B cell (primary cell): ENCODE results near the gene ODF4.

Experiments used
- EZH2 ChIP-seq: IDR thresholded peaks from 2 replicates; pipeline ENCODE4 v1.6.1; 2012; ENCODE audit warnings: borderline replicate concordance, low read depth, mild to moderate bottlenecking, moderate library complexity, low read length; ENCODE audit not compliant: insufficient read depth, poor library complexity, severe bottlenecking
- TF ChIP-seq, protein P1 (sequence below): fragments of 200-600 bp; IDR thresholded peaks from one replicate; pipeline ENCODE4 v1.8.0; 2022; ENCODE audit warnings: antibody characterized with exemption, mild to moderate bottlenecking

GRCh38 chr17:8322061-8322460, 17.6 kb upstream of the ODF4 start:
- TF ChIP-seq EZH2: no peak
- TF ChIP-seq, protein P1, sequence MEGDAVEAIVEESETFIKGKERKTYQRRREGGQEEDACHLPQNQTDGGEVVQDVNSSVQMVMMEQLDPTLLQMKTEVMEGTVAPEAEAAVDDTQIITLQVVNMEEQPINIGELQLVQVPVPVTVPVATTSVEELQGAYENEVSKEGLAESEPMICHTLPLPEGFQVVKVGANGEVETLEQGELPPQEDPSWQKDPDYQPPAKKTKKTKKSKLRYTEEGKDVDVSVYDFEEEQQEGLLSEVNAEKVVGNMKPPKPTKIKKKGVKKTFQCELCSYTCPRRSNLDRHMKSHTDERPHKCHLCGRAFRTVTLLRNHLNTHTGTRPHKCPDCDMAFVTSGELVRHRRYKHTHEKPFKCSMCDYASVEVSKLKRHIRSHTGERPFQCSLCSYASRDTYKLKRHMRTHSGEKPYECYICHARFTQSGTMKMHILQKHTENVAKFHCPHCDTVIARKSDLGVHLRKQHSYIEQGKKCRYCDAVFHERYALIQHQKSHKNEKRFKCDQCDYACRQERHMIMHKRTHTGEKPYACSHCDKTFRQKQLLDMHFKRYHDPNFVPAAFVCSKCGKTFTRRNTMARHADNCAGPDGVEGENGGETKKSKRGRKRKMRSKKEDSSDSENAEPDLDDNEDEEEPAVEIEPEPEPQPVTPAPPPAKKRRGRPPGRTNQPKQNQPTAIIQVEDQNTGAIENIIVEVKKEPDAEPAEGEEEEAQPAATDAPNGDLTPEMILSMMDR: no peak
